SU-DHL-6 (cell line): Measurements from ENCODE around the gene BLVRB.
"Not testable (repeated sequence)": the region's sequence is repeated elsewhere in the genome, so short reads cannot be mapped to it uniquely, and the experiment has no call there.

Experiments used
- H2AFZ ChIP-seq: fragments of 200-600 bp; sonication (generic); 2 replicates; pipeline ENCODE4 v1.6.1; 2014; ENCODE audit warnings: low read depth, mild to moderate bottlenecking, moderate library complexity, mixed read lengths, antibody characterized with exemption, low read length; ENCODE audit not compliant: severe bottlenecking
- H3F3A ChIP-seq: fragments of 200-600 bp; shearing (Covaris generic); 2 replicates; pipeline ENCODE4 v1.6.0; 2016; ENCODE audit warnings: antibody characterized with exemption, mild to moderate bottlenecking; ENCODE audit not compliant: insufficient read depth
- H3K27ac ChIP-seq: fragments of 200-600 bp; sonication (generic); 2 replicates; pipeline ENCODE4 v1.5.1; 2016; ENCODE audit warnings: low read depth, mild to moderate bottlenecking, low read length, moderate library complexity, mixed read lengths
- H3K27me3 ChIP-seq: fragments of 200-600 bp; sonication (generic), shearing (Covaris generic); 2 replicates; pipeline ENCODE4 v1.6.0; 2014; ENCODE audit warnings: mild to moderate bottlenecking, low read length
- H3K36me3 ChIP-seq: fragments of 200-600 bp; sonication (generic); 2 replicates; pipeline ENCODE4 v1.6.1; 2014; ENCODE audit warnings: mild to moderate bottlenecking, low read length, mixed read lengths
- H3K4me2 ChIP-seq: fragments of 300-600, 200-600 bp; shearing (Covaris generic), sonication (generic); 2 replicates; pipeline ENCODE4 v1.6.0; 2014; ENCODE audit warnings: low read length, low read depth, mild to moderate bottlenecking; ENCODE audit not compliant: poor library complexity, severe bottlenecking
- H3K4me3 ChIP-seq: fragments of 200-600 bp; sonication (generic); 2 replicates; pipeline ENCODE4 v1.5.1; 2014; ENCODE audit warnings: antibody characterized with exemption, low read length, mild to moderate bottlenecking, mixed read lengths; ENCODE audit not compliant: insufficient read depth, poor library complexity, severe bottlenecking
- H3K79me2 ChIP-seq: fragments of 200-600 bp; sonication (generic); 2 replicates; pipeline ENCODE4 v1.6.1; 2014; ENCODE audit warnings: mild to moderate bottlenecking, low read length, moderate library complexity; ENCODE audit not compliant: insufficient read depth
- H3K9ac ChIP-seq: fragments of 200-600 bp; sonication (generic); 2 replicates; pipeline ENCODE4 v1.7.0; 2014; ENCODE audit warnings: mild to moderate bottlenecking, low read length
- H3K9me2 ChIP-seq: fragments of 200-600 bp; sonication (generic); replicated peaks from 2 replicates; pipeline ENCODE4 v1.6.1; 2014; ENCODE audit warnings: low read length; ENCODE audit not compliant: insufficient read depth
- H3K9me3 ChIP-seq: fragments of 200-600 bp; sonication (generic); 2 replicates; pipeline ENCODE4 v1.6.1; 2014; ENCODE audit warnings: low read length, mixed read lengths; ENCODE audit not compliant: insufficient read depth
- H4K20me1 ChIP-seq: fragments of 200-600 bp; sonication (generic); 2 replicates; pipeline ENCODE4 v1.6.1; 2014; ENCODE audit warnings: low read depth, mild to moderate bottlenecking, antibody characterized with exemption, low read length, moderate library complexity, mixed read lengths
- EZH2phosphoT487 ChIP-seq: fragments of 200-600 bp; sonication (generic), shearing (Covaris generic); conservative IDR thresholded peaks from 2 replicates; pipeline ENCODE4 v1.6.1; 2018; ENCODE audit warnings: mild to moderate bottlenecking, antibody characterized with exemption, low read length, moderate library complexity, mixed read lengths
- TF ChIP-seq, protein P1 (sequence below): fragments of 200-600 bp; sonication (generic); IDR thresholded peaks from one replicate; pipeline ENCODE4 v1.5.1; 2017; ENCODE audit warnings: antibody characterized with exemption, mild to moderate bottlenecking, low read length, moderate library complexity; ENCODE audit not compliant: insufficient read depth, poor library complexity, severe bottlenecking

The BLVRB gene

DNA sequence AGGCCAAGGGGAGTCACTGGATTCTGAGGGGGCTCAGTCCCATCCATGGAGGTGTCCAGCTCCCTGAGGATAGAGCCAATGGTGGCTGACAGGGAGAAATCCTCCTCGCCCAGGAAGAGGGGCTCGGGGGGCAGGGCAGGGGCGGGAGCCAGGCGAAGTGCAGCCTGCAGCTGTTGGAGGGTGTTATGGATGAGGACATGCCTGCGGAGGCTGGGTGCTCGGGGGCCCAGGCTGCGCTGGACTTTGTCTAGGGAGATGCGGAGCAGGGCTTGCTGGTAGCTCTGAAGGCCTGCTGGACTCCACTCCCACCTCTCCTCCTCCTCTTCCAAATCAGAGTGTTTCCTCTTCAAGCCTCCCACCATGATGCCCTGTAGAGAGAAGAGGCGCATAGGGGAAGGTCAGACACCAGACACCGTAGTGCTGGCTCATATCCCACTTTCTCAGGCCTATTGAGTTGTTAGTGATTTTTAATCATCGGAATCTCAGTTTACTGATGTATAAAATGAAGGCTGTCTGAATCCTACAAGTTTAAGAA lies 23.8 kb downstream of the BLVRB start:
- Histone ChIP-seq H3K27me3 (no peaks in the 10 kb centered on the region), H3K9ac (no peak overlapping the region; the same call in 1 of the 2 replicates), H3K4me3 (no peak overlapping the region), H3K27ac (no peak overlapping the region), H3K9me3 (no peaks in the 10 kb centered on the region), H3K4me2 (no peak overlapping the region), H3K79me2 (peaks cover 10% of the 10 kb centered on the region), H3K9me2 (no peaks in the 10 kb centered on the region), H3K36me3 (no peaks in the 10 kb centered on the region), H2AFZ (no peak overlapping the region), H3F3A (peaks cover 5% of the 10 kb centered on the region), H4K20me1 (no peaks in the 10 kb centered on the region)
- no peak for TF ChIP-seq EZH2phosphoT487
- TF ChIP-seq, protein P1, sequence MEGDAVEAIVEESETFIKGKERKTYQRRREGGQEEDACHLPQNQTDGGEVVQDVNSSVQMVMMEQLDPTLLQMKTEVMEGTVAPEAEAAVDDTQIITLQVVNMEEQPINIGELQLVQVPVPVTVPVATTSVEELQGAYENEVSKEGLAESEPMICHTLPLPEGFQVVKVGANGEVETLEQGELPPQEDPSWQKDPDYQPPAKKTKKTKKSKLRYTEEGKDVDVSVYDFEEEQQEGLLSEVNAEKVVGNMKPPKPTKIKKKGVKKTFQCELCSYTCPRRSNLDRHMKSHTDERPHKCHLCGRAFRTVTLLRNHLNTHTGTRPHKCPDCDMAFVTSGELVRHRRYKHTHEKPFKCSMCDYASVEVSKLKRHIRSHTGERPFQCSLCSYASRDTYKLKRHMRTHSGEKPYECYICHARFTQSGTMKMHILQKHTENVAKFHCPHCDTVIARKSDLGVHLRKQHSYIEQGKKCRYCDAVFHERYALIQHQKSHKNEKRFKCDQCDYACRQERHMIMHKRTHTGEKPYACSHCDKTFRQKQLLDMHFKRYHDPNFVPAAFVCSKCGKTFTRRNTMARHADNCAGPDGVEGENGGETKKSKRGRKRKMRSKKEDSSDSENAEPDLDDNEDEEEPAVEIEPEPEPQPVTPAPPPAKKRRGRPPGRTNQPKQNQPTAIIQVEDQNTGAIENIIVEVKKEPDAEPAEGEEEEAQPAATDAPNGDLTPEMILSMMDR, result no peak

DNA sequence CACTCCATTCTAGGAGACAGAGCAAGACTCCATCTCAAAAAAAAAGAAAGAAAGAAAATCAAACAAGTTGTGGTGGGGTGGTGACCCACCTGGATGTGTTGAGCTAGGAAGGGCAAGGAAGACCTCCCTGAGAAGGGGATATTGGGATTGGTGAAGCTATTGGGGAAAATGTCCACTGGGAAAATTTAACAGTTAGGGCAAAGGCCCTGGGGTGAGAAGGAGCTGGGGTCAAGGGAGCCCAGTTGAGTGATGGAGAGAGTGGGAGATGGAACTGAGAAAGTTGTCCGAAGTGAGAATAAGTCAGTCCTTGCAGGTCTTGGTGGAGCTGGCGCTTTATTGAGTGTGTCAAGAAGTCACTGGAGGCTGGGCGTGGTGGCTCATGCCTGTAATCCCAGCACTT lies 27.3 kb downstream of the BLVRB start:
- peaks cover 10% of the 10 kb centered on the region for H3K79me2 ChIP-seq
- no peaks in the 10 kb centered on the region; the same call in 1 of the 2 replicates for H3F3A ChIP-seq
- no peaks in the 10 kb centered on the region for H3K36me3 ChIP-seq
- H4K20me1 ChIP-seq, result no peaks in the 10 kb centered on the region
- H3K27me3 ChIP-seq, result no peaks in the 10 kb centered on the region
- no peaks in the 10 kb centered on the region for H3K9me3 ChIP-seq
- TF ChIP-seq, protein P1, result no peak
- no peak for TF ChIP-seq EZH2phosphoT487
- no peak overlapping the region for H3K9ac ChIP-seq
- no peak overlapping the region for H2AFZ ChIP-seq
- no peak overlapping the region for H3K27ac ChIP-seq
- no peaks in the 10 kb centered on the region for H3K9me2 ChIP-seq
- no peak overlapping the region for H3K4me3 ChIP-seq
- H3K4me2 ChIP-seq, result no peak overlapping the region

DNA sequence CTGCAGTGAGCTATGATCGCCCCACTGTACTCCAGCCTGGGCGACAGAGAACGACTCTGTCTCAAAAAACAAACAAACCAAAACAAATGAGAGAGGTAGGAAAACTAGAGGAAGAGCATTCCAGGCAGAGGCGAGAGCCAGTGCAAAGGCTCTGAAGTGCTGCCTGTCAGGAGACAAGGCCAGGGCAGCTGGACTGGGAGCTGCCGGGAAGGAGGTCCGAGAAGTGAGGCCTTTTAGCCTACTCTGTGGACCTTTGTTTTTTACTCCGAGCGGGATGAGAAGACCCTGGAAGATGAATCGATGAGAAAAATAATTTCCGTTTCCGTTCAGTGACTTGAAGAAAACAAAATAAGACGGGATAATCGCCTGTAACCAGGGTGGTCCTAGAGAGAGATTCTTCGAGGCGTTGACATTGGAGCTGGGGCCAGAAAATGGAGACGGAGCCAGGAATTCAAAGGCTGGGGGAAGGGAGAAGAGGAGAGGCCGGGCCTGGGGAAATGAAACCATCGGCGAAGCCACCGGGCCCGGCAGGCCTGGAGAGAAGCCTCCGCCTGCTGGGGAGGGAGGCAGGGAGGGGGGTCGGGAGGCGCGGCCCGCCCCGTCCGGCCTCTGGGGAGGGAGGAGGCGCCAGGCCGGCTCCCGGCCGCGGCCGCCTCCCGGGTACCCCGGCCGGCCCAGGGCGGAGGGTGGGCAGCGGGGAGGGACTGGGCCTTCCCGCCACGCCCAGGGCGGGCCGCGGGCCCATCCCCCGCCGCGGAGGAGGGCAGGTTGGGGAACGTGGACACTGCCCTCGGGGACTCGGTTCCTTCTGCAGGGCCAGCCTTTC lies 31.9 kb downstream of the BLVRB start:
- H3K36me3 ChIP-seq, result no peaks in the 10 kb centered on the region
- no peak for TF ChIP-seq EZH2phosphoT487
- TF ChIP-seq, protein P1, result no peak
- H3K27me3 ChIP-seq, result no peaks in the 10 kb centered on the region
- H3K79me2 ChIP-seq, result no peaks in the 10 kb centered on the region
- no peaks in the 10 kb centered on the region for H3K9me2 ChIP-seq
- no peak overlapping the region for H3K27ac ChIP-seq
- no peaks in the 10 kb centered on the region for H4K20me1 ChIP-seq
- H2AFZ ChIP-seq, result peak overlapping the region; percentile 16
- no peaks in the 10 kb centered on the region for H3K9me3 ChIP-seq
- peak overlapping the region; percentile 40 for H3K4me2 ChIP-seq
- H3K9ac ChIP-seq, result no peak overlapping the region
- no peaks in the 10 kb centered on the region; the same call in 1 of the 2 replicates for H3F3A ChIP-seq
- no peak overlapping the region for H3K4me3 ChIP-seq

DNA sequence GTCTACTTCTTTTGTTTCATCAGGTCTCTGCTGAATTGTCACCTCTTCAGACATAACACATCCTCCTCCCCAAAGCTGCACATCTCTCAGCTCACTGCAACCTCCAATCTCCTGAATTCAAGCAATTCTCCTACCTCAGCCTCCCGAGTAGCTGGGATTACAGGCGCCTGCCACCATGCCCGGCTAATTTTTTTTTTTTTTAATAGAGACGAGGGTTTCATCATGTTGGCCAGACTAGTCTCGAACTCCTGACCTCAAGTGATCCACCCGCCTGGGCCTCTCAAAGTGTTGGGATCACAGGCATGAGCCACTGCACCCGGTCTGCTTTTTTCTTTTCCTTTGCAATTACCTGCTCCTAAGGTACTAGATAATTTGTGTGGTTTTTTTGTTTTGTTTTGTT lies 32.8 kb downstream of the BLVRB start:
- not testable (repeated sequence) for H3K9ac ChIP-seq, H2AFZ ChIP-seq

More for the DNA sequence above, 32.8 kb downstream of the BLVRB start:
- not testable (repeated sequence) for H3K27ac ChIP-seq, H4K20me1 ChIP-seq, H3K4me2 ChIP-seq, H3F3A ChIP-seq, H3K36me3 ChIP-seq, H3K27me3 ChIP-seq, H3K9me2 ChIP-seq, H3K9me3 ChIP-seq, H3K79me2 ChIP-seq, H3K4me3 ChIP-seq
